K562 (cell line): Measurements from ENCODE around the gene MRPS30. TPM values are rescaled to one million over a fixed set of nuclear protein-coding genes. Genes with fewer than 3 reads are reported as not detected.

ENCODE experiments used
- ATAC-seq: fragments of 200-7000 bp; cut with Tn5 transposase; 3 replicates; pipeline ENCODE4 v1.9.1; 2020; ENCODE audit warnings: moderate library complexity
- BruUV-seq: library from RNA; stranded (reverse); fragments of 400-500 nt; replicated peaks from 2 replicates; lab custom pipeline; 2021; lab: Mats Ljungman, UMichigan
- CTCF ChIA-PET: fragments of 300-600 bp; formaldehyde crosslinking; extraction: SDS; loops from one replicate; lab custom pipeline; 2021; ENCODE audit warnings: low intra/inter-chr PET ratio; lab: Yijun Ruan, JAX
- POLR2A ChIA-PET: fragments of 300-600, 350-650 bp; sonication (Branson Sonifier 250); formaldehyde crosslinking; extraction: SDS; loops from one replicate; lab custom pipeline; 2021; ENCODE audit warnings: antibody characterized with exemption, inconsistent platforms; lab: Yijun Ruan, JAX
- DNase-seq, 4 experiments: peaks; one replicate each; pipeline versions ENCODE4 v3.0.0 to v3.0.0-alpha.2; 2011 to 2018; ENCODE audit warnings: low spot score in 3 of 4, mixed read lengths in 3 of 4; ENCODE audit errors: extremely low read depth in 1 of 4
- FAIRE-seq: peaks from 2 replicates; lab custom pipeline; 2011; peaks lifted over from hg19 to GRCh38; lab: Jason Lieb, UNC
- H2AFZ ChIP-seq: 2 replicates; pipeline ENCODE4 v1.6.0; 2011; ENCODE audit warnings: low read depth, low read length, control low read depth, inconsistent platforms
- H3K27ac ChIP-seq: fragments of 200-600 bp; 3 replicates; pipeline ENCODE4 v1.8.0; 2011; ENCODE audit warnings: low read depth, mild to moderate bottlenecking, control low read depth, inconsistent platforms, low read length, moderate library complexity, mixed read lengths; ENCODE audit errors: extremely low read depth
- H3K27me3 ChIP-seq, 2 experiments: fragments of 300-600 bp in 1 of 2; 2 replicates in 1 of 2; 3 replicates in 1 of 2; pipeline versions ENCODE4 v1.6.0 to v1.8.0; 2011; ENCODE audit warnings: inconsistent platforms in 2 of 2, low read length in 2 of 2, mild to moderate bottlenecking in 1 of 2, mixed read lengths in 1 of 2, moderate library complexity in 1 of 2; ENCODE audit not compliant: control insufficient read depth in 2 of 2, insufficient read depth in 2 of 2
- H3K36me3 ChIP-seq: fragments of 300-600 bp; 3 replicates; pipeline ENCODE4 v1.8.0; 2011; ENCODE audit warnings: mild to moderate bottlenecking, low read length, inconsistent platforms; ENCODE audit not compliant: control insufficient read depth, insufficient read depth
- H3K4me1 ChIP-seq, 2 experiments: fragments of 200-600 bp in 1 of 2; replicated peaks in 1 of 2; 2 replicates in 1 of 2; 3 replicates in 1 of 2; pipeline versions ENCODE4 v1.5.1 to v1.8.0; 2011; ENCODE audit warnings: inconsistent platforms in 2 of 2, low read length in 2 of 2, mild to moderate bottlenecking in 1 of 2, mixed read lengths in 1 of 2, moderate library complexity in 1 of 2; ENCODE audit not compliant: control insufficient read depth in 2 of 2, insufficient read depth in 2 of 2
- H3K4me2 ChIP-seq: 2 replicates; pipeline ENCODE4 v1.6.1; 2011; ENCODE audit warnings: low read length, control low read depth, inconsistent platforms, mixed read lengths; ENCODE audit not compliant: insufficient read depth
- H3K4me3 ChIP-seq: fragments of 200-600 bp; sonication (generic), shearing (Covaris generic); 2 replicates; pipeline ENCODE4 v1.5.1; 2016; ENCODE audit warnings: control low read depth, inconsistent platforms
- H3K79me2 ChIP-seq: fragments of 200-600 bp; 3 replicates; pipeline ENCODE4 v1.8.0; 2011; ENCODE audit warnings: low read length, inconsistent platforms; ENCODE audit not compliant: control insufficient read depth, insufficient read depth
- H3K9ac ChIP-seq, 2 experiments: 2 replicates each; pipeline versions ENCODE4 v1.6.0 to v1.6.1; 2011; ENCODE audit warnings: low read depth in 2 of 2, low read length in 2 of 2, control low read depth in 1 of 2, inconsistent platforms in 1 of 2, mild to moderate bottlenecking in 1 of 2, mixed read lengths in 1 of 2; ENCODE audit not compliant: insufficient read depth in 1 of 2
- H3K9me1 ChIP-seq: one replicate; pipeline ENCODE4 v1.6.0; 2011; ENCODE audit warnings: inconsistent platforms, mild to moderate bottlenecking, low read length, moderate library complexity; ENCODE audit not compliant: control insufficient read depth, insufficient read depth
- H3K9me3 ChIP-seq: replicated peaks from 2 replicates; pipeline ENCODE4 v1.5.1; 2011; ENCODE audit warnings: low read depth, low read length, inconsistent platforms; ENCODE audit not compliant: control insufficient read depth, insufficient read depth
- H4K20me1 ChIP-seq: replicated peaks from 2 replicates; pipeline ENCODE4 v1.6.1; 2011; ENCODE audit warnings: low read length, inconsistent platforms, mixed read lengths; ENCODE audit not compliant: control insufficient read depth, insufficient read depth
- COPS2 ChIP-seq: fragments of 450-650 bp; conservative IDR thresholded peaks from 2 replicates; pipeline ENCODE4 v1.6.1; 2016; ENCODE audit warnings: mild to moderate bottlenecking, moderate library complexity
- DEAF1 ChIP-seq: fragments of 450-650 bp; formaldehyde crosslinking; IDR thresholded peaks from 2 replicates; pipeline ENCODE4 v1.4.0; 2020; ENCODE audit warnings: mild to moderate bottlenecking, moderate library complexity
- NONO ChIP-seq, 2 experiments: fragments of 200-400 bp in 1 of 2; fragments of 450-650 bp in 1 of 2; formaldehyde crosslinking in 1 of 2; IDR thresholded peaks; 2 replicates each; pipeline ENCODE4 v1.6.1; 2017; ENCODE audit warnings: low read depth in 2 of 2, mild to moderate bottlenecking in 2 of 2, moderate library complexity in 2 of 2, low read length in 1 of 2
- RAD21 ChIP-seq, 2 experiments: fragments of 250-450 bp in 1 of 2; fragments of 450-650 bp in 1 of 2; sonication (Bioruptor Pico) in 1 of 2; formaldehyde crosslinking in 1 of 2; IDR thresholded peaks in 1 of 2; conservative IDR thresholded peaks in 1 of 2; 2 replicates each; pipeline versions ENCODE4 v1.4.0 to v1.8.0; 2020 to 2022; ENCODE audit warnings: mild to moderate bottlenecking in 2 of 2, moderate library complexity in 1 of 2
- TAF15 ChIP-seq: fragments of 200-400 bp; formaldehyde crosslinking; IDR thresholded peaks from 2 replicates; pipeline ENCODE4 v1.6.1; 2017; ENCODE audit warnings: mild to moderate bottlenecking, low read depth, low read length, moderate library complexity
- WGBS: fragments of 100-300 bp; shearing (Covaris generic); methylation state at CpG from one replicate; pipeline ENCODE4 v1.1.6; 2016; ENCODE audit warnings: low coverage, mixed read lengths; ENCODE audit not compliant: insufficient coverage; ENCODE audit errors: missing lambda C conversion rate; 5-methylcytosine and 5-hydroxymethylcytosine counted together
- in situ Hi-C: fragments of 300-500 bp; cut with MboI; formaldehyde crosslinking; loops from 4 replicates; pipeline ENCODE4 v1.15.0; 2018; ENCODE audit warnings: inconsistent platforms, mixed read lengths
- intact Hi-C: fragments of 100-400 bp; cut with micrococcal nuclease; formaldehyde crosslinking; loops from 2 replicates; pipeline ENCODE4 v1.14.2; 2022
- polyA plus RNA-seq, 8 experiments: library from polyadenylated mRNA; depleted of rRNA in 4 of 8; stranded (reverse) in 5 of 8; unstranded in 3 of 8; fragments of >200 nt; fragmentation: Nextera tagmentation in 2 of 8; fragmentation: Illumina TruSeq in 1 of 8; extraction: Ambion mirVana in 2 of 8; extraction: Trizol in 1 of 8; gene quantifications; 2 replicates each; pipeline versions ENCODE4 v1.2.1 to v1.2.3, GENCODE V29; 2011 to 2014; ENCODE audit warnings: inconsistent platforms in 1 of 8, missing spikeins in 1 of 8
- total RNA-seq, 7 experiments: library from RNA; depleted of rRNA in 6 of 7; stranded (reverse); fragments of >200 nt in 6 of 7; fragmentation: Illumina TruSeq in 2 of 7; extraction: Trizol in 2 of 7; gene quantifications; 2 replicates each; pipeline versions ENCODE4 v1.2.1 to v1.2.3, GENCODE V29; 2011 to 2021; ENCODE audit warnings: low replicate concordance in 1 of 7
- TF ChIP-seq, protein P1 (sequence below), 3 experiments: IDR thresholded peaks in 2 of 3; conservative IDR thresholded peaks in 1 of 3; 2 replicates each; pipeline ENCODE4 v1.5.1; 2011 to 2012; ENCODE audit warnings: low read length in 3 of 3, mild to moderate bottlenecking in 3 of 3, control low read depth in 2 of 3, improper control_type of control experiment in 1 of 3, inconsistent platforms in 1 of 3, low read depth in 1 of 3, mixed read lengths in 1 of 3, moderate library complexity in 1 of 3; ENCODE audit not compliant: insufficient read depth in 2 of 3
- TF ChIP-seq, protein P2 (sequence below), 2 experiments: fragments of 450-650 bp; formaldehyde crosslinking in 1 of 2; IDR thresholded peaks; 2 replicates each; pipeline versions ENCODE4 v1.4.0 to v1.6.1; 2014 to 2020; ENCODE audit warnings: mild to moderate bottlenecking in 2 of 2, borderline replicate concordance in 1 of 2, low read depth in 1 of 2

The MRPS30 gene
- total and polyA plus RNA-seq, 9 of the 15 experiments (the other 6 are each of a cell fraction or from before 2014, with no cell fraction given): 24.3 to 145 (median 114) TPM

GRCh38 chr5:44774279-44774880 is 34.4 kb upstream of the MRPS30 start:
- no peaks in the 10 kb centered on the region for H3K36me3 ChIP-seq
- H2AFZ ChIP-seq: no peak overlapping the region
- ChIA-PET POLR2A (no interaction called here), CTCF (interaction anchor here (0.9 to 1.5 kb wide), 4 partner anchors 442 to 1147 kb away, joined by 3 to 5 read pairs (median 4); no protein-coding TSS in a partner anchor)
- H3K4me1 ChIP-seq: no peaks in the 10 kb centered on the region
- FAIRE-seq (peak; percentile 70), DNase-seq (peak; percentile 29 to 55 (median 33)), ATAC-seq (peak; percentile 81)
- no peak overlapping the region for H3K4me3 ChIP-seq
- H3K9me1 ChIP-seq: no peaks in the 10 kb centered on the region
- H3K27me3 ChIP-seq: no peaks in the 10 kb centered on the region
- no peak overlapping the region for H3K27ac ChIP-seq
- 0% methylated on average over 1 of the region's 1 CpG for whole genome bisulfite sequencing
- no peak overlapping the region for H3K9ac ChIP-seq
- in situ Hi-C loops (no loop called here), intact Hi-C loops (loop anchor here (1.0 to 5.0 kb wide), 3 partner anchors 238 to 1143 kb away; no protein-coding TSS in a partner anchor)
- TF ChIP-seq, protein P1, sequence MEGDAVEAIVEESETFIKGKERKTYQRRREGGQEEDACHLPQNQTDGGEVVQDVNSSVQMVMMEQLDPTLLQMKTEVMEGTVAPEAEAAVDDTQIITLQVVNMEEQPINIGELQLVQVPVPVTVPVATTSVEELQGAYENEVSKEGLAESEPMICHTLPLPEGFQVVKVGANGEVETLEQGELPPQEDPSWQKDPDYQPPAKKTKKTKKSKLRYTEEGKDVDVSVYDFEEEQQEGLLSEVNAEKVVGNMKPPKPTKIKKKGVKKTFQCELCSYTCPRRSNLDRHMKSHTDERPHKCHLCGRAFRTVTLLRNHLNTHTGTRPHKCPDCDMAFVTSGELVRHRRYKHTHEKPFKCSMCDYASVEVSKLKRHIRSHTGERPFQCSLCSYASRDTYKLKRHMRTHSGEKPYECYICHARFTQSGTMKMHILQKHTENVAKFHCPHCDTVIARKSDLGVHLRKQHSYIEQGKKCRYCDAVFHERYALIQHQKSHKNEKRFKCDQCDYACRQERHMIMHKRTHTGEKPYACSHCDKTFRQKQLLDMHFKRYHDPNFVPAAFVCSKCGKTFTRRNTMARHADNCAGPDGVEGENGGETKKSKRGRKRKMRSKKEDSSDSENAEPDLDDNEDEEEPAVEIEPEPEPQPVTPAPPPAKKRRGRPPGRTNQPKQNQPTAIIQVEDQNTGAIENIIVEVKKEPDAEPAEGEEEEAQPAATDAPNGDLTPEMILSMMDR (IDR thresholded peaks at IDR 0.05 in 2 of 3, conservative IDR thresholded peaks at IDR 0.05 in 1 of 3; ENCODE audit: insufficient read depth in 2 of 3, low read depth in 1 of 3, low read length in 3 of 3): peak; percentile 34 to 69 (median 46); a peak in 3 of 6 replicates
- TF ChIP-seq, protein P2, sequence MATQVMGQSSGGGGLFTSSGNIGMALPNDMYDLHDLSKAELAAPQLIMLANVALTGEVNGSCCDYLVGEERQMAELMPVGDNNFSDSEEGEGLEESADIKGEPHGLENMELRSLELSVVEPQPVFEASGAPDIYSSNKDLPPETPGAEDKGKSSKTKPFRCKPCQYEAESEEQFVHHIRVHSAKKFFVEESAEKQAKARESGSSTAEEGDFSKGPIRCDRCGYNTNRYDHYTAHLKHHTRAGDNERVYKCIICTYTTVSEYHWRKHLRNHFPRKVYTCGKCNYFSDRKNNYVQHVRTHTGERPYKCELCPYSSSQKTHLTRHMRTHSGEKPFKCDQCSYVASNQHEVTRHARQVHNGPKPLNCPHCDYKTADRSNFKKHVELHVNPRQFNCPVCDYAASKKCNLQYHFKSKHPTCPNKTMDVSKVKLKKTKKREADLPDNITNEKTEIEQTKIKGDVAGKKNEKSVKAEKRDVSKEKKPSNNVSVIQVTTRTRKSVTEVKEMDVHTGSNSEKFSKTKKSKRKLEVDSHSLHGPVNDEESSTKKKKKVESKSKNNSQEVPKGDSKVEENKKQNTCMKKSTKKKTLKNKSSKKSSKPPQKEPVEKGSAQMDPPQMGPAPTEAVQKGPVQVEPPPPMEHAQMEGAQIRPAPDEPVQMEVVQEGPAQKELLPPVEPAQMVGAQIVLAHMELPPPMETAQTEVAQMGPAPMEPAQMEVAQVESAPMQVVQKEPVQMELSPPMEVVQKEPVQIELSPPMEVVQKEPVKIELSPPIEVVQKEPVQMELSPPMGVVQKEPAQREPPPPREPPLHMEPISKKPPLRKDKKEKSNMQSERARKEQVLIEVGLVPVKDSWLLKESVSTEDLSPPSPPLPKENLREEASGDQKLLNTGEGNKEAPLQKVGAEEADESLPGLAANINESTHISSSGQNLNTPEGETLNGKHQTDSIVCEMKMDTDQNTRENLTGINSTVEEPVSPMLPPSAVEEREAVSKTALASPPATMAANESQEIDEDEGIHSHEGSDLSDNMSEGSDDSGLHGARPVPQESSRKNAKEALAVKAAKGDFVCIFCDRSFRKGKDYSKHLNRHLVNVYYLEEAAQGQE (IDR thresholded peaks at IDR 0.05; ENCODE audit: borderline replicate concordance): peak; percentile 58; the same call in 1 of the 2 replicates
- TF ChIP-seq, protein P2 (CRISPR knock-in tag; IDR thresholded peaks at IDR 0.05; ENCODE audit: low read depth): no peak
- TF ChIP-seq COPS2 (no peak), DEAF1 (CRISPR knock-in tag) (peak; percentile 85), NONO (IDR thresholded peaks at IDR 0.05; ENCODE audit: low read depth in 2 of 2, low read length in 1 of 2) (no peak), RAD21 (CRISPR knock-in tag; conservative IDR thresholded peaks at IDR 0.05 in 1 of 2, IDR thresholded peaks at IDR 0.05 in 1 of 2) (peak; percentile 77 to 94), TAF15 (no peak)
- no peak overlapping the region for H3K4me2 ChIP-seq
- BruUV-seq: no TSS peak
- H3K79me2 ChIP-seq: no peaks in the 10 kb centered on the region
- H3K9me3 ChIP-seq: no peaks in the 10 kb centered on the region
- H4K20me1 ChIP-seq: no peaks in the 10 kb centered on the region
